ENCODE data around the gene SPDYC.

DNA sequence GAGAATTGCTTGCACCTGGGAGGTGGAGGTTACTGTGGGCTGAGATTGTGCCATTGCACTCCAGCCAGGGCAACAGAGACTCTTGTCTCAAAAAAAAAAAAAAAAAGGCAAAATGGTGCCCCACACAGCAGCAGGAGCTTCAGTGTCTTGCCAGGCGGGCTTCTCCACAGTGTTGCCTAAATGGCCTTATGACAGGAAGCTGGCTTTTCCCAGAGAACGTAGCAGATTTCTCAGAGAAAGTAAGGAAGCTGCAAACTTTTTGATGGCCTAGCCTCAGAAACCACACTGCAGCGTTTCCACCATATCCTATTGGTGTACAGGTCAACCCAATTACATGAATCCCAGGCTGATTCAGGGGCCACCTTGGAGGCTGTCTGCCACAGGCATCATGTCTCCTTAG is 12.7 kb upstream of the SPDYC start:
- TF ChIP-seq EZH2 (optimal IDR thresholded peaks at IDR 0.05; ENCODE audit: low read depth, low read length) = no peak
- no peak for TF ChIP-seq CTCF (IDR thresholded peaks at IDR 0.05; ENCODE audit: low read length)
- TF ChIP-seq EZH2phosphoT487 (IDR thresholded peaks at IDR 0.05; ENCODE audit: low read length) = no peak

Measured in MM.1S (cell line).